Embryonic facial prominence (tissue), 1 donor: Measurements from ENCODE around the gene SYCE1L.
"Not testable (repeated sequence)": the region's sequence is repeated elsewhere in the genome, so short reads cannot be mapped to it uniquely, and the experiment has no call there.

Experiments
- DNase-seq: peaks from one replicate; pipeline ENCODE4 v3.0.0-alpha.2; 2016; ENCODE audit errors: extremely low spot score

SYCE1L gene

GRCh38 chr16:77197747-77198146 is 1.5 kb upstream of the SYCE1L start:
- DNase-seq: no peak

- no peak for DNase-seq
These were observed 7.3 kb downstream of the SYCE1L start for GRCh38 chr16:77206533-77206932.

GRCh38 chr16:77207030-77207429 is 7.8 kb downstream of the SYCE1L start:
- no peak for DNase-seq

GRCh38 chr16:77208382-77208781 is 9.2 kb downstream of the SYCE1L start:
- no peak for DNase-seq

GRCh38 chr16:77211880-77212740 is 12.9 kb downstream of the SYCE1L start:
- DNase-seq: peak; percentile 45

- no peak for DNase-seq
These were observed 13.7 kb downstream of the SYCE1L start for GRCh38 chr16:77212741-77213541.

- no peak for DNase-seq
These were observed 14.4 kb downstream of the SYCE1L start for GRCh38 chr16:77213542-77214106.

GRCh38 chr16:77214411-77215138 is 15.4 kb downstream of the SYCE1L start:
- DNase-seq: no peak

- no peak for DNase-seq
These were observed 20.2 kb downstream of the SYCE1L start for GRCh38 chr16:77219437-77219836.

- no peak for DNase-seq
These were observed 21.2 kb downstream of the SYCE1L start for GRCh38 chr16:77220427-77220826.

- DNase-seq: no peak
These were observed 22.3 kb downstream of the SYCE1L start for GRCh38 chr16:77221482-77221881.

GRCh38 chr16:77223184-77223583 is 24.0 kb downstream of the SYCE1L start:
- DNase-seq: no peak

- no peak for DNase-seq
These were observed 26.0 kb downstream of the SYCE1L start for GRCh38 chr16:77225182-77225581.

- no peak for DNase-seq
These were observed 28.5 kb downstream of the SYCE1L start for GRCh38 chr16:77227745-77228144.

- DNase-seq: no peak
These were observed 31.8 kb downstream of the SYCE1L start for GRCh38 chr16:77231047-77231446.

GRCh38 chr16:77233799-77234519 is 34.8 kb downstream of the SYCE1L start:
- no peak for DNase-seq

GRCh38 chr16:77234611-77235010 is 35.4 kb downstream of the SYCE1L start:
- DNase-seq: no peak

- DNase-seq: peak; percentile 60
These were observed 36.9 kb downstream of the SYCE1L start for GRCh38 chr16:77236063-77236511.

- DNase-seq: no peak
These were observed 39.4 kb downstream of the SYCE1L start for GRCh38 chr16:77238593-77238992.

- not testable (repeated sequence) for DNase-seq
These were observed 43.3 kb downstream of the SYCE1L start for GRCh38 chr16:77242471-77242870.

- DNase-seq: no peak
These were observed 46.9 kb downstream of the SYCE1L start for GRCh38 chr16:77246150-77246549.
